Fibroblast of pulmonary artery (primary cell): ENCODE results near the gene AURKB.

Experiments
- DNase-seq: peaks from one replicate; pipeline ENCODE4 v3.0.0-alpha.2; 2010; ENCODE audit warnings: low read depth
- H3K4me3 ChIP-seq: replicated peaks from 2 replicates; pipeline ENCODE4 v1.5.1; 2011; ENCODE audit warnings: low read depth, mild to moderate bottlenecking, control low read depth, low read length, moderate library complexity
- CTCF ChIP-seq: IDR thresholded peaks from 2 replicates; pipeline ENCODE4 v1.5.1; 2011; ENCODE audit warnings: mild to moderate bottlenecking, control low read depth, low read length, inconsistent platforms; ENCODE audit errors: missing control alignments

Gene AURKB

DNA sequence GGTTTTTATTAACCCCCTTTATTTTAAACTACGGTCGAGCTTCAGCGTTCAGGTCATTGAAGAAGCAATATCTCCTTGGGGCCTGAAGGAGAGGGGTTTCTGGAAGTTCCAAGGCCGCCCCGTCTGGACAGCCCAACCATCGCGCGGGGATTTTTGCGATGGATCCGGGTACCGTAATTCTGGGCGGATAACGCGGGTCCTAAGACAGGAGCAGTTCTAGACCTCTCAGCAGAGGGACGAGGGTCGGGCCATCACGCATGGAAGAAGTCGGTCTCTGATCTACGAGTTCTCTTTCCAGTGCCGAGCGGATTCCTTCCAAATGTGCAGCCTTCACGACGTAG is 24.0 kb downstream of the AURKB start:
- no peak for TF ChIP-seq CTCF
- H3K4me3 ChIP-seq: peak overlapping the region; percentile 91
- DNase-seq: no peak

- peak overlapping the region; percentile 91 for H3K4me3 ChIP-seq
- no peak for TF ChIP-seq CTCF
- DNase-seq: peak; percentile 72
Measured at GRCh38 chr17:8185582-8186445, 24.6 kb downstream of the AURKB start.

- TF ChIP-seq CTCF: no peak
- DNase-seq: no peak
- peak overlapping the region; percentile 75 for H3K4me3 ChIP-seq
Measured at GRCh38 chr17:8176998-8177731, 33.2 kb downstream of the AURKB start.

- DNase-seq: peak; percentile 80
- TF ChIP-seq CTCF: no peak
- H3K4me3 ChIP-seq: peak within 1 kb of the TSS; percentile 75
Measured at GRCh38 chr17:8176197-8176940, 34.0 kb downstream of the AURKB start, which contains the start of gene TMEM107. TMEM107 (minus strand) TSS chr17:8176380; CDS start chr17:8176286, 94 bp downstream.

GRCh38 chr17:8175795-8176196 is 34.6 kb downstream of the AURKB start:
- H3K4me3 ChIP-seq: peak overlapping the region; percentile 75
- DNase-seq: no peak
- no peak for TF ChIP-seq CTCF

DNA sequence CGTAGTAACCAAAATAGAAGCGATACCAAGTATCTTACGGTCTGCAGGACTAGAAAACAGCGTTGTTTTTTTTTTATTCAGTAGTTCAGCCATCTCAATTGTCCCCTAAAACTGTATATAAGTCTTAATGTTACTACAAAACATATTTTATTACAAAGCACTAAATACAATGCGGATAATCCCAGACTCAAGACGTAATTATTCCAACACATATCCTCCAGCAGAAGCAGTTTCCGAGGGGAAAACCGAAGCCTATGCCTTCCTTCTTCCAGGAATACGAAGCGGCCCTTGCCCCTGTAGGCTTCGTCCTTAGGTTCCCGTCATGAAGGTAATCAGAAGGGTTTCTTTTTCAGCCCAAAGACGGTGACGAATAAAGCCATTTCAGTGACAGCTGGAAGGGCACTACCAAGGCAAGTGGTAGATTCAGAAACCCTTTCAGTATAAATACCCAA is 36.5 kb downstream of the AURKB start:
- no peak for TF ChIP-seq CTCF
- DNase-seq: no peak
- H3K4me3 ChIP-seq: peak overlapping the region; percentile 63
